ENCODE results near the gene HNF1A.
A peak's percentile ranks its signal among the peaks of the same experiment; 100 is the strongest.

Gene HNF1A

DNA sequence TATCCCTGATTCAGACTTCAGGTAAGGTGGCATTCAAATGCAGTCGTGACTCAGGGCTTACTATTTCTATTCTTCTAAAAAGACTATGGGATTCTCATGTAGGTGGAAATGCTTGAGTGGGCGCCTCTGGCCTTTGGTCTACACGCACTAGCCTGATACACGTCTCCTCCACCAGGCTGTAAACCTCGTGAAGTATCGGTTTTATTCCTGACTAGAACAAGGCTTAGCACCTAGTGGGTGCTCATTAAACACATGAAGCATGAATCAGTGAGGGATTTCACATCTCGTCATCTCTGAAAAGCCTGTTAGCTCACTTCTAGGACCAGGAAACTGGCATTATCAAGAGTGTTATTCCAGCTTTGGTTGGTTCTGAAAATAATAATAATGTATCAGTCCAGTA, 17.7 kb upstream of the HNF1A start:
- no peak for FAIRE-seq

DNA sequence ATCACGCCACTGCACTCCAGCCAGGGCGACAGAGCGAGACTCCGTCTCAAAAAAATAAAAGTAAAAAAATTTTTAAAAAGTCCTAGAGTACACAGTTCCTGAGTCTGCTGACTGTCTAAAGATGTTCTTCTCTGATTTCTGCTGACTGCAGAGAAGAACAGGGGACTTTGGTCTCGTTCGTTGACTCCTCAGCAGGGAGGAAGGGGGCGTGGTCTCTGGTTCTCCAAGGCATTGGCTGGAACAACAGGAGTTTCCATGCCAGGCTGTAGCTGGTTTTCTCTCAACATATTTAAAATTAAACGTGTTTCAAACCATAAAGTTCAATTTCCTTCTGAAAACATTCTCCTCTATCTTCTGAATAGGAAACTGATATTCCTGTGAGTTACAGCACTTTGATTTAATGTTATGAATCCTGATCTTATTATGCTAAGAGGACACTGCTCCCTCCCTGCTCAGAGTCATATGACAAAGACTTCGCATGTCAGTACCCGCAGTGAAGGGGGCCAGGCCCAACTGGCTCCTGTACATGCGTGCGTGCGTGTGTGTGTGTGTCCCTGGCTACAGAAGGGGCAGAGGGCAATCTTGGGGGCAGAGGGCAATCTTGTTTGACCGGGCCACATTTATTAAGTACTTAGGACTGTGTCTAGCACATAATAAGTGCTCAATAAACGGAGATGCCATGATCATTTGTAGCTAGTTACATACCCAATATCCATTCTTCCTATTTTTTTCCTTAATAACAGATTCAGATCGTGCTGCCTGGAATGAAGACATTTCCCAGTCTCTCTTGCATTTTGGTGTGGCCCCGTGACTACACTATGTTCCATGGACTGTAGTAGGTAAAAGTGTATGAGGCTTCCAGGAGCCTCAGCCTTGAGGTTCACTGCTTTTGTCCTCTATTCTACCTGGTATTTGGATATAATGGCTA, 16.5 kb upstream of the HNF1A start:
- no peak for FAIRE-seq

DNA sequence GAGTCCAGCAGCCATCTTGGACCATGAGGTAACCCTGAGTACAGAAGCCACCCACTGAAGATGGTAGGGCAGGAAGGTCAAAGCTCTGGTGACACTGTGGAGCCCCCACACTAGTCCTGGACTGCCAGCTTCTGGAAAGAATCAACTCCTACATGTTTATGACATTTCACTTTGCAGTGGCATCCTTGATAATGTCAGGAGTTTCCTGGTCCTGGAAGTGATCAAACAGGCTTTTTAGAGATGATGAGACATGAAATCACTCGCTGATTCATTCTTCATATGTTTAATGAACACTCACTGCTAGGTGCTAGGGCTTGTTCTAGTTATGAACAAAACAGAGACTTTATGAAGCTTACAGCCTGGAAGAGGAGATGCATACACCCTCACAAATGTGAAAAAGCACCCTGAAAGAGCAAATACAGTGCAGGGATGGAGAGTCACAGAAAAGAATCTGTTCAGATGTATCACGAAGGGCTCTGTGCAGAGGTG, 15.8 kb upstream of the HNF1A start:
- no peak for FAIRE-seq

DNA sequence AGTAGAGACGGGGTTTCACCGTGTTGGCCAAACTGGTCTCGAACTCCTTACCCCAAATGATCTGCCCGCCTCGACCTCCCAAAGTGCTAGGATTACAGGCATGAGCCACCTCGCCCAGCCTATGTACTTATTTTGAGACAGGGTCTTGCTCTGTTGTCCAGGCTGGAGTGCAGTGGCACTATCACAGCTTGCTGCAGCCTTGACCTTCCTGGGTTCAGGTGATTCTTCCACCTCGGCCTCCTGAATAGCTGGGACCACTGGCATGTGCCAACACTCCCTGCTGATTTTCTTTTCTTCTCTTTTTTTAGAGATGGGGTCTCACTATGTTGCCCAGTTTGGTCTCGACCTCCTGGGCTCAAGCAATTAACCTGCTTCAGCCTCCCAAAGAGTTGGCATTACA, 14.0 kb upstream of the HNF1A start:
- no peak for FAIRE-seq

DNA sequence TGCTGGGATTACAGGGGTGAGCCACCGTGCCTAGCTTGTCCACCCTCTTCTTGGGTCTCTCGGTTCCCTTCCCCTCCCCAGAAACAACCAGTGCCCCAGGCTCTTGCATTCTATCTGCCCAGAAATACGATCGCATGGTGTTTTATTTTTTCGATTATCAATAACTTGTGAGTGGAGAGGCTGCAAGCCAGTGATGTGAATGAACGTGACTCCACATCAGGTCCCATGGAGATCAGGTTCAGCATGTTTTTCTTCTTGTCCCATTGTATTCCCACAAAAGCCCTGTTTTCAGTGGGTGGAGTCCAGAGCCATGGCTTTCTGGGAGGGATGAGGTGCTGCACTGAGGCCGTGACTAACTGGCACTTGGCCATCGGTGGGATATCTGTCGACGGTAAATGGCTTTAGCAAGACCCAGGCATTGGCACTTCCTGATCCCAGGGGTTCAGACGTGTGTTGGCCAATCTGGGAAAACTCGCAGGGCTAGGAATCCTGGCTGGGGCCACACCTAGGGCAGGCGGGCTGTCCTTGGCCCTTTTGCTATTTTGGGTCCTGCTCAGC, 12.7 kb upstream of the HNF1A start:
- no peak for FAIRE-seq

DNA sequence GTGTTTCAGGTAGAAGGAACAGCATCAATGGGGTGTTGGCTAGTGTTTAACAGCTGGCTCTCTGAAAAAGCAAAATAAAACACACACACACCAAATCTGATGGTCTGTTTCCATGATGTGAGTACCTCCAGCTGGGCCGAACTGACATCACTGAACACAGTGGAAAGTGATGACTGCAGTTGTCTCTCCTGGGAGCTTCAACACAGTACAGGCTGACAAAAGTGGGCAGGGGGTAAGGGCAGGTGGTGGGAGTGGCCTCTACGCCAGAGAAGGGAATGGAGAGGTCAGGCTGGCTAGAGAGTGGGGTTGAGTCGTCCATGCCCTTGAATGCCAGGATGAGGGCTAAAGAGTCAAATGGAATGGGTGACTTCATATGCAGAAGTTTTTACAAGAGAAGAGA, 8.0 kb upstream of the HNF1A start:
- no peak for FAIRE-seq

DNA sequence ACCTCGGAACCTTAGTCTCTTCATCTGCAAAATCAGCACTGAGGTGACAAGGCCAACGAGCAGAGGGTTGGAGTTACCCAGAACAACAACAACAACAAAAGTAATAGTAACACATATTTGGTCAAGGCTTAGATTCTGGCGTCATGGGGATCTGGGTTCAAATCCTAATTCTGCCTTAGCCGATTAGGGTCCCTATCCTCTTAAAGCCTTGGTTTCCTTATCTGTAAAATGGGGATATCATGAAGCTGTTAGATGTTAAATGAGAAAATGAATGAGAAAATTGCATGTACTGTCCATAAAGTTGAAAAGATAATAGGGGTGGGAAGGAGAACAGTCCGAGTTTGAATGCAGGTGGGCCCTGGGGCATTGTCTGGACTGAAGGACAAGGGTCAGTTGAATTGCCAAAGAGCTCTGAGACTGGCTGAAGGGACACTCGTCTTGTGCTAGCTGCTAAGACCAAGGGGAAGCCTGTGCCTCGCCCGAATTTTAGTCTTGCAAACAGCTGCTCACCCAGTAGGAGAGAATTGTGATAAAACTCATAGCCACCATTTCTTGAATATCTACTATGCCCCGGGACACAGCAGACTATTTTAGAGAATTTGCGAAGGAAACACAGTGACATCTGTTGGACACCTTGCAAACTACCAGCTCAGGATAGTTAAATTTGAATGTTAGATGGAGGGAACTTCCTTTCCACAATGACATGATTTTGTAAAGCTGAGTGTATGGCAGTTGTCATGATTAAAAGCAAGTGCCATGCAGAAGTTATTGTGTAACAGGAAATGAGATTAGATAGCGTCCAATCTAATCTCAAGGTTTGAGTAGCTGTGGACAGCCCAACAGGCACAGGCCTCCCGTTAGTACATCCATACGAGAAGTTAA, 6.8 kb upstream of the HNF1A start:
- peak; percentile 92 for FAIRE-seq

DNA sequence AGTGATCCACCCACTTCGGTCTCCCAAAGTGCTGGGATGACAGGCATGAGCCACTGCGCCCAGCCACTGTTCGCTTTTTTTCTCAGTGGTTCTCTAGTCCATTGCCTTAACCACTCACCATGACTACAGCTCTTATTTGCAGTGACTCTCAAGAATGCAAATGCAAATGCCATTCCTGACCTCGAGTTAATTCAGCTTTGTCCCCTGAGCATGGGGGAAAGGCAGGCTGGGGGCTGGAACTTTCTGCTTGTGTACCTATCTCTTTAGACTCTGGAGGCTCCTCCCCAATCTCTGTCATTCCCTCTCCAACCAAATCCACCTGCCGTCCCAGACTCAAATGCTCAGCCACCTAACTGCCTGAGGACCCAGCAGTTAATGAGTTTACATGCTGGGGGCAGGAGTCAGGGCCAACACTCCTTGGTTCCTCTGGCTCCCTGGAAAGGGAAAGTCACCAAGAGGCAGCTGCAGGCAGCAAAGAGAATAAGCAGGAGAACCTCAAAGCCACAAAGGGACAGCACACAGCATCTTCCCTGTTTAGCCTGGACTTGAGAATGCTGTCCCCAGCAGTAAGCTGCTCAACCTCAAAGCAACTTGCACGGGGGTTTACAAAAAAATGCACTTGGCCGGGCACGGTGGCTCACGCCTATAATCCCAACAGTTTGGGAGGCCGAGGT, 5.3 kb upstream of the HNF1A start:
- no peak for FAIRE-seq

DNA sequence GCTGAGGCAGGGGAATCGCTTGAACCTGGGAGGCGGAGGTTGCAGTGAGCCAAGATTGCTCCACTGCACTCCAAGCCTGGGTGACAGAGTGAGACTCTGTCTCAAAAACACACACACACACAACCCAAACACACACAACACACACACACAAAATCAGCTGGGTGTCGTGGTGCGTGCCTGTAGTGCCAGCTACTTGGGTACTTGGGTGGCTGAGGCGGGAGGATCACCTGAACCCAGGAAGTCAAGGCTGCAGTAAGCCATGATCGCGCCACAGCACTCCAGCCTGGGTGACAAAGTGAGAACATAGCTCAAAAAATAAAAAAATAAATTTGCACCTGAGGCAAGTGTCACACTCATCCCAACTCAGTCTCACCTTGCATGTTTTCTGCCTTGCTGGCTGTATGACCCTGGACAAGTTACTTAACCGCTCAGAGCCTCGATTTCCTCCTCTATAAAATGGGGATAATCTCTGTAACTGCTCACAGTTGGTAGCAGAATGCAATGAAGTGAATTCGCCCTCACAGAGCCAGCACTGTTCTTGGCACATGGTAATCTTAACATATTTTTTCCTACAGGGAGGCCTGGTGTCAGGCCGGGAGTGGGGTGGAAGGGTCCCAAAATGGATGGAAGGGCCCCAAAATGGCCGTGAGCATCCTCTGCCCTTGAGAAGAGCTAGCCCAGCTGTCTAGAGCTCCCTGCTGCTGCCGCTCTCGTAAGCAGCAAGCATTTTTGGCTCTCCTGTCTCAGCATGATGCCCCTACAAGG, 630 bp upstream of the HNF1A start:
- FAIRE-seq, result no peak

DNA sequence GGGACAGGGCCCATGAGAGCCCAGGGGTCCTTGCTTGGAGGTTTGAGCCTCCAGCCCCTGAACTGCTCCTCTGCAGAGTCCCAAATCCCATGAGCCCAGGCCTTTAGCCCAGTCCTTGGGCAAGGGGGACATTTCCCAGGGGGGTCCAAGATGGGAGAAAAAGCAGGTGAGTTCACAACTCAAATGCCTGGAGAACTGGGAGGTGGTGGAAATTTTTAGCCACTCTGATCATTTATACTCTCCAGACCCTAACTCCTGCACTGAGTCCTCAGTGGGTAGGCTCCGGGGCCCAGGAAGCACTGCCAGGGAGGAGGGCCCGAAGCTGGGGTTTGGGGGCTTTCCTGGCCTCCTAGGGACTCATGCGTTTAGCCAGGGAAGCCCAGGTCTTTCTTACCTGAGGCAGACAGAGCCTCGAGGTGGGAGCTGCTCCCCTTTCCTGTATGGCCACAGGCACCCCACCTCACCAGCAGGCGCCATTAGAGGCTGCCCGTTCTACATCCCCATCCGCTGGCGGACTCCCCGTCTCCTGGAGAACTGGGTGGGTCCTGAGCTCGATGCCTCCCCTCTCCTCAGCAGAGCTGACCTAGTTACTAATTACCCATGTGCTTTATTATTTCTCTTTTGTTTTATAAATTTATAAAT, 998 bp downstream of the HNF1A start:
- FAIRE-seq, result no peak

DNA sequence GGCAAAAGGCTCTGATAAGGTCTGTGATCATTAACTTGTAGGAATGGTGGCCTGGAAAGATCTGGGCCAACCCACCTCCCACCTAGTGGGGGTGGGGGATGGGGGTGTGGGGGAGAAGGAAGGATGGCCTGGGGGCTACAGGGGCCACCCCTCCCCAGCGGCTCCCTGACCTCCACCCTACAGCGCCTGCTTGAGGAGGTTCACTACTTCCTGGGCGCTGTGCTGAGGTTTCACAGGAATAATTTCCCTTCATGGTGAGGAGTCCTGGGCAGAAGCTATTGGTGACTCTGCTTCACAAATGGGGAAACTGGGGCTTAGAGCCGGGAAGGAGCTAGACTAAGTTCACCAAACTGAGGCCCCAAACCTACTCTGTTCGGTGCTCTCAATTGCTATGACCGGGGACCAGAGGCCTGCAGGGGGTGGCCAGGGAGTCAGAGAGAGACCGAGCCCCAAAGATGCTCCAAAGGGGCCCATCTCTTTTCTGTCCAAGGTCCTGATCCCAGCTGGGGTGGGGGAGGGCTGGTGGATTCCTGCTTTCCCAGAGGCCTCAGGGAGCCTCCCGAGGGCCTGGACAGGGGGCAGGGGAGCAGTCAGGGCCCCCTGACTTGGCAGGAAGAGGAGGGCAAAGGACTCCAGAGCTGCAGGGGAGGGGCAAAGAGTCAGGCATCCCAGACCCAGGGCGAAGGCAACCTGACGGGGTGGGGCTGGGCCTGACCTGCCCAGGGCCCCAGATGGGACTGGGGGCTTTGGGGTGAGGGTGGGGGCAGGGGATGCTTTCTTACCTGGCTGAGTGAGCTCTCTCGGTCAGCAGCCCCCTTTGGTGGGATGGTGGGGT, 1.7 kb downstream of the HNF1A start:
- no peak for FAIRE-seq

DNA sequence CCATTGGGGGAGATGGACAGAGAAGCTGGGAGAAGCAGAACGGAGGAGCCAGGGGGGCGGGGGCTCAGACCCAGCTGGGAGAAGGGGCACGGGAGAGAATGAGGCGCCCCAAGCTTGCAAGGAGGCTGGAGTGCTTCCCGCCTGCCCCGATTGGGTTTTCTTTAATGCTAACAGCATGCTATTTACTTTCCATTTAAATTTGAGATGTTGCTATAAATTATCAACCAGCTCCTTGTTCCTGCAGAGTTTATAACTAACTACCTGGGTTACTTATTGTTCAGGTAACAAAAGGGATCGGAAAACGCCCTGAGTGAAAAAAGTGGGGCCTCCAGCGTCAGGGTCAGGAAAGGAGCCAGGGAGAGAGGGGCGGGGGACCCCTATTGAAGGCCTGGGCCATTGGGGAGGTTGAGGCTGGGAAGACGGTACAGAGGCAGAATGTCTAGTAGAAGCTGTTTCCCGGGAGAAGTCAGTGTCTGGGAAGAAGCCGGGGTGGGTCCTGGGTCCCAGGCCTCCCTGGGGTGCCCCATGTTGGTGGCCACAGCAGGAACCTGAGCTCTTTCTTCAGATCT, 2.5 kb downstream of the HNF1A start:
- no peak for FAIRE-seq

DNA sequence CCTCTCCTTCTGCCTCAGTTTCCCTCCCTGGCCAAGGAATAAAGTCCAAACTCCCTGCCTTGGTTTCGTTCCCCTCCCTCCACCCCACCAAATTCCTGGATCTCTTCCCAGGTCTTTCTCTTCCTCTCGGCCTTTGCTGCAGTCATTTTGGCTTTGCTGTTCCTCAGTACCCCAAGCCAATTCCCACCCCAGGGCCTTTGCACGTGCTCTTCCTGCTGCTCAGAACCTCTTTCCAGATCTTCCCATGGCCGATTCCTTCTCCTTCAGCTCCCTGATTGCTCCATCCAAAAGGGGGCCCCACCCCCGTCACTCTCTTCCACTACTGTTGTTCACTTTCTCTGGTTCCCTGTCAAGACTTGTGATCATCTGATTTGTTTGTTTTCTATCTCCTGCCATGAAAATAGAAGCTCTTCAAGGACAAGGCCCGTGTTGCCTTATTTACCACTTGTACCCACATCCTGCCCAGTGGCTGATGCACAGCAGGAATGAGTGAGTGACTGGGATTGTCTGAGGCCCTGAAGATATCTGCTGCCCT, 3.1 kb downstream of the HNF1A start:
- no peak for FAIRE-seq

DNA sequence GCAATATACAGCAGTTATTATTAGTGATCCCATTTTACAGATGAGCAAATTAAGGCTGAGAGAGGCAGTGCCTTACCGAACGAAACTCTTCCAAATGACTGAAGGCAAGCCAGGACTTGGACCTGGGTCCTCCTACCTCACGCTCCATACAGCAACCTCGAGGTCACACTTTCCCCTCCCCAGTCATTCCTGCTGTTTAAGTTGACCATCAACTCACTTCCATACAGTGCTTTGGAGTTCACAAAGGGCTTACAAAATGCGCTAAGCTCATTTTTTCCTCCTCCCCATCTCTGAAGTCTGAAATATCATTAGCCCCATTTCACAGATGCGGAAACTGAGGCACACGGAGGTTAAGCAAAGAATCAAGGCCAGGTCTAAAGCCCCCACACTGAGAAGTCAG, 4.3 kb downstream of the HNF1A start:
- no peak for FAIRE-seq

DNA sequence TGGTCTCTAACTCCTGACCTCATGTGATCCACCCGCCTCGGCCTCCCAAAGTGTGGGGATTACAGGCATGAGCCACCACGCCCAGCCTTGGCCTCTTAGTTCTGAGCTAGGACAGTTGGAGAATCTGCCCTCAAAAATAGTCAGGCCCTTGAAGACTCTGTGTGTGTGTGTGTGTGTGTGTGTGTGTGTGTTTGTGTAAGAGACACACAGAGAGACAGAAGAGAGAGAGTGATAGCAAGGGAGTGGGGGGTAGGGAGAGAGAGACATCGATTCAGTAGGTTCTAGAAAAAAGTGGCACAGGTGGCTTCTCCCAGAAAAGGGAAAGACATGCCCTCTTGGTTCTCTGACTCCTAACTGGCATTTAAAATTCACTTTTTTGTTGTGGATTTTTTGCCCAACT, 5.4 kb downstream of the HNF1A start:
- no peak for FAIRE-seq

DNA sequence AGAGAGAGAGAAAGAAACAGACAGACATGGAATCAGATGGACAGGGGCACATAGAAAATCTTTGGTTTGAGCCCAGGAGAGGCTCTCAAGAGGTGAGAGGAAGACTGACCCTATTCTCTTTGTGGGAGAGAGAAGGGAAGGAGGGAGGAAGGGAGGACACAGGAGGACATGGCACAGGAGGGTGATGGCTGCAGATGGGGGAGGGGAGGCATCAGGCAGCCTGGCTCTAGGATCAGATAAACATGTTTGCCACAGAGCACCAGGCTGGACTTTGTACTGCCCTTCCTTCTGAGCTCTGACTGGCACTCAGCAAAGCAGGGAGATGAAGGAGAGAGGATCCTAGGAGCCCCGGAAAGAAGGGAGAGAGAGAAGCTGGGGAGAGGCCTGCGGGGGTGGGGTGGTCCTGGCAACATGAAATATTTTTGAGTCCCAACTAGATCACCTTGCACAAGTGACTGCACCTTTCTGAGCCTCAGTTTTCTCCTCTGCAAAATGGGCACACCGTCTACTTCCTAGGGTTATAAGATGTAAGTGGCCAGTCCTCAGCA, 6.1 kb downstream of the HNF1A start:
- FAIRE-seq, result no peak

DNA sequence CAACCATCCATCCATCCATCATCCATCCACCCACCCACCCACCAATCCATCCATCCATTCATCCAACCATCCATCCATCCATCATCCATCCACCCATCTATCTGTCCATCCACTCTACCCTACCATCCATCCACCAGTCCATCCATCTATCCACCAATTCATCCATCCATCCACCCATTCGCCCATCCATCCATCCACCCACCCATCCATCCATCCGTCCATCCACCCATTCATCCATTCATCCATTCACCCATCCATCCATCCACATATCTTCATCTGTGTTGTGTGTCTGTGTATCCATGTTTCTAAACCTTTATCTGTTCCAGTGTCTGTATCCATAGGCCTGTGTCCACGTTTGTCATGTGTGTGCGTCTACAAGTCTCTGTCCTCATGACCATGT, 9.9 kb downstream of the HNF1A start:
- FAIRE-seq, result no peak

DNA sequence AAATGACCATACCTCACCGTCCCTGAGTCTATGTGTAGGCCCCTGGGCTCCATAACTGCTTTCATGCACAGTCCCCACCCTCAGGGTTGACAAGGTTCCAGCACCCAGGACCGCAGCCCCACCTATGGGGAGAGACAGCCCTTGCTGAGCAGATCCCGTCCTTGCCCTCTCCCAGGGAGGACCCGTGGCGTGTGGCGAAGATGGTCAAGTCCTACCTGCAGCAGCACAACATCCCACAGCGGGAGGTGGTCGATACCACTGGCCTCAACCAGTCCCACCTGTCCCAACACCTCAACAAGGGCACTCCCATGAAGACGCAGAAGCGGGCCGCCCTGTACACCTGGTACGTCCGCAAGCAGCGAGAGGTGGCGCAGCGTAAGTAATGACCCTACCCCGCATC, 10.3 kb downstream of the HNF1A start:
- no peak for FAIRE-seq

DNA sequence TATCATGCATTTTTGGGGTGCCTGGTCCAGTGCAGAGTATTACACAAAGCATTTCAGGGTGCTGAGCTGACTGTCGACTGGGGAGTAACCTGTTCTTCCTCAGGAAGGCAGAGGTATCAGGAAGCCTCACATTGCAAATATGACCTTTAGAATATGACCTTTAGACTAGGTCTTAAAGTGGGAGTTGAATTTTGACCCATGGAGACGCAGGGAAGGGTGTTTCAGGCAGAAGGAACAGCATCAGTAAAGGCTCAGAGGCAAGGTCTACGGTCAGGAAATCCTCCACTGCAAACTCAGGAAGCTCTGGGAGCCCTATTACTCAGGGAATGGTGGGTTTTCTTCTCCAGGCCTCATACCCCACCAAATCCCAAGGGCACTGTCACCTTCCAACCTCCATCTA, 11.3 kb downstream of the HNF1A start:
- FAIRE-seq, result no peak

All from TTC549 (cell line).